Adrenal gland (tissue), 5 donors: ENCODE data around the gene PXDN.

Source experiments
- POLR2A ChIP-seq, 2 donors: fragments of 450-650 bp; IDR thresholded peaks; one replicate each; pipeline ENCODE4 v1.6.1; 2017; ENCODE audit warnings: antibody characterized with exemption in 2 of 2, mild to moderate bottlenecking in 2 of 2, moderate library complexity in 1 of 2
- TF ChIP-seq, protein P1 (sequence below), 6 experiments: fragments of 450-650 bp in 4 of 6; fragments of 200-600 bp in 2 of 6; sonication (generic) in 1 of 6; IDR thresholded peaks; 1 replicate in 5 of 6; 2 replicates in 1 of 6; pipeline versions ENCODE4 v1.5.1 to v1.8.0; 2016 to 2021; ENCODE audit warnings: antibody characterized with exemption in 6 of 6, mild to moderate bottlenecking in 2 of 6, moderate library complexity in 1 of 6
- donor health status: DM: no; HTN: no; CAD: no.

GRCh38 chr2:1588051-1588977, 156.0 kb downstream of the PXDN start:
- no peak for TF ChIP-seq POLR2A (IDR thresholded peaks at IDR 0.05)
- TF ChIP-seq, protein P1, sequence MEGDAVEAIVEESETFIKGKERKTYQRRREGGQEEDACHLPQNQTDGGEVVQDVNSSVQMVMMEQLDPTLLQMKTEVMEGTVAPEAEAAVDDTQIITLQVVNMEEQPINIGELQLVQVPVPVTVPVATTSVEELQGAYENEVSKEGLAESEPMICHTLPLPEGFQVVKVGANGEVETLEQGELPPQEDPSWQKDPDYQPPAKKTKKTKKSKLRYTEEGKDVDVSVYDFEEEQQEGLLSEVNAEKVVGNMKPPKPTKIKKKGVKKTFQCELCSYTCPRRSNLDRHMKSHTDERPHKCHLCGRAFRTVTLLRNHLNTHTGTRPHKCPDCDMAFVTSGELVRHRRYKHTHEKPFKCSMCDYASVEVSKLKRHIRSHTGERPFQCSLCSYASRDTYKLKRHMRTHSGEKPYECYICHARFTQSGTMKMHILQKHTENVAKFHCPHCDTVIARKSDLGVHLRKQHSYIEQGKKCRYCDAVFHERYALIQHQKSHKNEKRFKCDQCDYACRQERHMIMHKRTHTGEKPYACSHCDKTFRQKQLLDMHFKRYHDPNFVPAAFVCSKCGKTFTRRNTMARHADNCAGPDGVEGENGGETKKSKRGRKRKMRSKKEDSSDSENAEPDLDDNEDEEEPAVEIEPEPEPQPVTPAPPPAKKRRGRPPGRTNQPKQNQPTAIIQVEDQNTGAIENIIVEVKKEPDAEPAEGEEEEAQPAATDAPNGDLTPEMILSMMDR (IDR thresholded peaks at IDR 0.05), result no peak
